Stimulated activated CD8-positive, alpha-beta memory T cell treated with anti-CD3 and anti-CD28 coated beads, Interleukin-4, amount 100 ng/mL, for 4 hours (primary cell): ENCODE results near the gene MMP14.
A peak's percentile ranks its signal among the peaks of the same experiment; 100 is the strongest.
"Not testable (repeated sequence)": the region's sequence is repeated elsewhere in the genome, so short reads cannot be mapped to it uniquely, and the experiment has no call there.

ENCODE experiments used
- DNase-seq, 2 donors: peaks; one replicate each; pipeline ENCODE4 v3.0.0-alpha.2; 2020; ENCODE audit warnings: low read depth in 2 of 2, low spot score in 1 of 2

Gene MMP14

DNA sequence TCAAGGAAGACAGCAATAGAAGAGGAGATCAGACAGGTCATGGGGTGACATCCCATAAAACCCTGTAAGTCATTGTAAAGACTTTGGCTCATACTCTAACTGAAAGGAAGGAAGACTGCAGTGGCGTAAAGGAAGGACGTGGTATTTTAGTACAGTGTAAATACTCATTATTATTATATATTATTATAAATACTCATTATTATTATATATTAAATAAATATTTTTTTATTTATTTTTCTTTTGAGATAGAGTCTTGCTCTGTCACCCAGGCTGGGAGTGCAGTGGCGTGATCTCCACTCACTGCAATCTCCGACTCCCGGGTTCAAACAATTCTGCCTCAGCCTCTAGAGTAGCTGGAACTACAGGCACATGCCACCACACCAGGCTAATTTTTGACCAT, 20.0 kb downstream of the MMP14 start:
- DNase-seq: no peak

DNA sequence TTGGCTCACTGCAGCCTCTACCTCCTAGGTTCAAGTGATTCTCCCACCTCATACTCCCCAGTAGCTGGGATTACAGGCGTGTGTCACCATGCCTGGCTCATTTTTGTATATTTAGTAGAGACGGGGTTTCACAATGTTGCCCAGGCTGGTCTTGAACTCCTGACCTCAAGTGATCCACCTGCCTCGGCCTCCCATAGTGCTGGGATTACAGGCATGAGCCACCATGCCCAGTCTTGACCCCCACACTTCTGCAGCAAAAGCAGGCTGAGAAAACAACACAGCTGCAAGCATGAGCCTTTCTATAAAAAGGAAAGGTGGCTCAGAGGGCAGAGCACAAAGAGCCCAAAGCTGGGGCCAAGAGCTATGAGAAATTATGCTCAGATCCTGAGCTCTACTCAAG, 24.0 kb downstream of the MMP14 start:
- not testable (repeated sequence) for DNase-seq

DNA sequence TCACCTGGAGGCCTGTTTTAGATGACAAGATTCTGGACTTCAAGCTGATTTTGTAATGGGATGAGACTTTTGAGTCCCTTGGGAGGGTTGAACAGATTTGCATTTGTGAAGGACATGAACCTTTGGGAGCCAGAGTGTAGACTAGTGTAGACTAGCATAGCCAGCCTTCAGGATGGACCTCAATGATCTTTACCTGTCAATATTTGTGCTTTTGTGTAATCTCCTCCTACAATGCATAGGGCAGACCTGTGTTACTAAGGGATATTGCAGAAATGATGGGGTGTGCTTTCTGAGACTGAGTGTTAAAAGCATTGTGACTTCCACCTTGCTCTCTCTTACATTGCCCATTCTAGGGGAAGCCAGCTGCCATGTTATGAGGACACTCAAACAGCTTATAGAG, 25.3 kb downstream of the MMP14 start:
- no peak for DNase-seq

DNA sequence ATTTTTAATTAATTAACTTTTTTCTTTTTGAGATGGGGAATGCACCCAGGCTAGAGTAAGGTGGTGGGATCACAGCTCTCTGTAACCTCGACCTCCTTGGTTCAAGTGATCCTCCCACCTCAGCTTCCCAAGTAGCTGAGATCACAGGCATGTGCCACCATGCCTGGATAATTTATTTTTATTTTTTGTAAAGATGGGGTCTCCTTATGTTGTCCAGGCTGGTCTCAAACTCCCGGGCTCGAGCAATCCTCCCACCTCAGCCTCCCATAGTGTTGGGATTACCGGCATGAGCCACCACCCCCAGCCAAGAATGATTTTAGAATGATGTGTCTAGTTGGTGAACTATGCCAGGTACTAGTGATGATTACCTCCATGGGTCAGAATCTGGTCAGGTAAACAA, 28.6 kb downstream of the MMP14 start:
- no peak for DNase-seq

DNA sequence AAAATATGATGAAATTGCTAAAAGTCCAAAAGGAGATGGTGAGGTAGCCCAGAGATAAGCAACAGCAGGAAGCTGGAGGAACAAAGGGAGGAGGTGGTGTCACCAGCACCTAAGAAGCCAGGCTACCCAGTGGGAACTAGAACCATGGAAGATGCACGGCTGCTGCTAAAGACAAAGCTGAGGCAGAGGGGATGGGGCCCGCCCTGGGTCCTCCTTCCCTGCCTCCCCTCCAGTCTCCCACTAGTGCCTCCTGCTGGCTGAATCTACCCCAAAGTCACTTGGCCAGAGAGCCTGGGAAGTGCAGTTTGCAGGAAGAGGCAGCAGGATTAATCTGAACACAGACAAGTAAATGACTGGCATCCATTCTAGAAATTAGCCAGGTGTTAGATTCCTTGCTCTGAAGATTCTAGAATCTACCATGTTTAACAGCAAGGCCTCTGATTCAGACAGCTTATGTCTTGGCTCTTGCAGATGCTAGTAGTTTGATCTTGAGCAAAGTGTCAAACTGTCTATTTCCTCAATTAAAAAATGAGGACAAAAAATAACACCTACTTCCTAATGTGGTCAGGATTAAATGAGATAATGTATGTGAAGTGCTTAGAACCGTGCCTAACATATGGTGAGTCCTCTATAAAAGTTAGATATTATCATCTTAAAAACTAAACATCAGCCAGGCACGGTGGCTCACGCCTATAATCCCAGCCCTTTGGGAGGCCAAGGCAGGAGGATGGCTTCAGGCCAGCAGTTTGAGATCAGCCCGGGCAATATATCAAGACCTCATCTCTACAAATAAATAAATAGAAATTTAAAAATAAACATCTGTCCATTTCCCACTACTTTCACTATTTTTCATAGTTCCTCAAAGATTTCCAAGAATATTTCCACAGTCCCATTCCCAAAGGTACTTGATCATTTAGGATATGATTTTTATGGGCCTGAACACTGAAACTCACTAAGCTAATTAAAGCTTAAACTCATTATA, 29.3 kb downstream of the MMP14 start:
- DNase-seq: no peak

DNA sequence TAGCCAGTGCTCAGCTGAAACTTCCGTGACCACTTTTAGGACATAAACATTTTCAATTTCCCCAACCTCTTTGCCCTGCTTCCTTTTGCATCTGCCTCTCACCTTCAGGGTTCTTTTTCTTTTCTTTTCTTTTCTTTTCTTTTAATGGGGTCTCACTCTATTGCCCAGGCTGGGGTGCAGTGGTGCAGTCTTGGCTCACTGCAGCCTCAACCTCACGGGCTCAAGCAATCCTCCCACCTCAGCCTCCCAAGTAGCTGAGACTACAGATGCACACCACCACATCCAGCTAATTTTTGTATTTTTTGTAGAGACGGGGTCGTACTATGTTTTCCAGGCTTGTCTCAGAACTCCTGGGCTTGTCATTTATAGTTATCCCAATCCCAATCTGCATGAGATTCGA, 30.5 kb downstream of the MMP14 start:
- no peak for DNase-seq

DNA sequence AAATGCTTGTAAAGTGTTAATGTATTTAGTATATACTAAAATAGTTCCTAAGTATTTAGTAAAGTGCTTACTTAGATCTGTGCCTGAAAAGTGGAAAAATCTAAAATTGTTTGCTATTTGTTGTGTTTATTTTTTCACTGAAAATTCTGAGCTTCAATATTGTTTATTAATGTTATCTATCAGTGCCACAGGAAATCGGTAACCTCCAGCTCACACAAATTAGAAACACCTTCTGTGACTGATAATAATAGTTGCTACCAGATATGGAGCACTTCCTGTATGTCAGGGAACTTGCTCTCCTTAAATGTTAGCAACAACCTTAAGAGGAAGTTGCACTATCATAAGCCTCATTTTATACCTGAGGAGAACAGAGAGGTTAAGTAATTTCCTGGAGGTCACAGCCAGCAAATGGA, 34.4 kb downstream of the MMP14 start:
- DNase-seq: no peak

DNA sequence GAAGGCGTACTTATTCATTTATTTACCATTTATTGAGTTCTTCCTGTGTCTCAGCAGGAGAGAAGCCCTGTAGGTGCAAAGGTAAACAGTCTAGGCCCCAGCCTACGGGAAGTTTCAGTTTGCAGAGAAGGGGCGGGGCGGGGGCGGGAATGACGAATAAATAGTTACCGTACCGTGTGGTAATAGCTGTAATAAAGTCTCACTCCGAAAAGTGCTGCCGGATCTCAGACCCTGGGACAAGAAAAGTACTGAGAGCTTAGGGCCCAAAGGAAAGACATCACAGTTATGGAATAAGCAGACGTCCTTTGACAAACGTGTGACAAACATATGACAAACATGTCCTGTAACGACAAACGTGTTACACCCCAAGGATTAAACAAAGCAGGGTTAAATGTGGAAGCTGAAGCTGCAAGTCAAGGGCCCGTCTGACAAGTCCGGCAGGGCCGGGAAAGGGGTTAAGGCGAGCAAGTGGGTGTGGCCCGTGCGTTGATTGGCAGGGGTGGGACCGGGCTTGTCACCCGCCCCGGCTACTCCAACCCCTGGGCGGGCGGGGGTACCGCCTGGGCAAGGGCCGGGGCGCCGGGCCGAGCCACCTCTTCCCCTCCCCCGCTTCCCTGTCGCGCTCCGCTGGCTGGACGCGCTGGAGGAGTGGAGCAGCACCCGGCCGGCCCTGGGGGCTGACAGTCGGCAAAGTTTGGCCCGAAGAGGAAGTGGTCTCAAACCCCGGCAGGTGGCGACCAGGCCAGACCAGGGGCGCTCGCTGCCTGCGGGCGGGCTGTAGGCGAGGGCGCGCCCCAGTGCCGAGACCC, 35.0 kb downstream of the MMP14 start, which contains the start of gene LRP10:
TSS of gene LRP10 (plus strand) at position 517 of the 809 bp plus-strand sequence. CDS start 564 bp downstream, outside the sequence.
- DNase-seq: peak; percentile 48 to 52

DNA sequence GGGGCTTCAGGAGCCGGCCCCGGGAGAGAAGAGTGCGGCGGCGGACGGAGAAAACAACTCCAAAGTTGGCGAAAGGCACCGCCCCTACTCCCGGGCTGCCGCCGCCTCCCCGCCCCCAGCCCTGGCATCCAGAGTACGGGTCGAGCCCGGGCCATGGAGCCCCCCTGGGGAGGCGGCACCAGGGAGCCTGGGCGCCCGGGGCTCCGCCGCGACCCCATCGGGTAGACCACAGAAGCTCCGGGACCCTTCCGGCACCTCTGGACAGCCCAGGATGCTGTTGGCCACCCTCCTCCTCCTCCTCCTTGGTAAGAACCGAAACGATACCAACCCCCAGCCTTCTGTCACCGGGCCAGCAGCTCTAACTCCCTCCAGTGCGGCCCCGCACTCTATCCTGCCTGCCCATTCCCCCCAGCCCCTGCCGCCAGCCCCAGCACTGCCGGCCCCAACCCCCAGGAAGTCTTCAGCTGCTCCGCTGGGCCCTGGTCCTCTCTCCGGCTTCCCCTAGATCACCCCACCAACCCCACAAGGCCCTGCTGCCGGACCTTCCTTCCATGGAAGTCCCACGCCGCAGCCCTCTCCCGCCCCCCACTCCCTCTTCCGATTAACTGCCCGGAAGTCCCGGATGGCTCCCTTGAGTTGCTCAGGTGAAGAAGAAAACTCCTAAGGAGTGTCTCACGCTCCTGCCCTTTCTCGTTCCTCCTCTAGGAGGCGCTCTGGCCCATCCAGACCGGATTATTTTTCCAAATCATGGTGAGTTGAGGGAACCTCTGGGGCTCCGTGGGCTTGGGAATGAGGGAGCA, 35.8 kb downstream of the MMP14 start:
- peak; percentile 43 to 57 for DNase-seq

DNA sequence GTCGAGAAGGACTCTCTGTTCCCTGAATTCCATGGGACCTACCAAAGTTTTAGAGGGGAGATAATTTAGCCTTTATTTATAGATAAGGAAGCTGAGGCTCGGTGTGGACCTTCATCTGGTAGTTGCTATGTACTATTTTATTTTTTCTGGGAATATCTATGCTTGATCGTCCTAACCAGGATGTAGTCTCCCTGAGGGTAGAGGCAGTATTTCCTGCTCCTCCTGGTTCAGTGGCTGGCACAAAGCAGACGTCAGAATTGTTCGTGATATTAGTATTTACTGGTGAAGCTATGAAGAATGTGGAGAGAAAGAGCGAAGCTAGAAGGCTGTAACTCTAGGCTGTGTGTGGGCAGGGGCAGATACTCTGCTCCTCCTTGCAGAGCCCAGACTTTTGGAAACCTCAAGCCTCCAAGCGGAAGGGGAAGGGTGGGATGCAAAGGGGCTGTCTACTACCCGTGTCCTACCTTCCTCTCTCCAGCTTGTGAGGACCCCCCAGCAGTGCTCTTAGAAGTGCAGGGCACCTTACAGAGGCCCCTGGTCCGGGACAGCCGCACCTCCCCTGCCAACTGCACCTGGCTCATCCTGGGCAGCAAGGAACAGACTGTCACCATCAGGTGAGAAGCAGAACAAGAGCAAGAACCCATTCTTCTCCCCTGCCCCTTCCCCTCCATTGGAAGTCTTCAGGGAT, 36.6 kb downstream of the MMP14 start:
- no peak for DNase-seq

DNA sequence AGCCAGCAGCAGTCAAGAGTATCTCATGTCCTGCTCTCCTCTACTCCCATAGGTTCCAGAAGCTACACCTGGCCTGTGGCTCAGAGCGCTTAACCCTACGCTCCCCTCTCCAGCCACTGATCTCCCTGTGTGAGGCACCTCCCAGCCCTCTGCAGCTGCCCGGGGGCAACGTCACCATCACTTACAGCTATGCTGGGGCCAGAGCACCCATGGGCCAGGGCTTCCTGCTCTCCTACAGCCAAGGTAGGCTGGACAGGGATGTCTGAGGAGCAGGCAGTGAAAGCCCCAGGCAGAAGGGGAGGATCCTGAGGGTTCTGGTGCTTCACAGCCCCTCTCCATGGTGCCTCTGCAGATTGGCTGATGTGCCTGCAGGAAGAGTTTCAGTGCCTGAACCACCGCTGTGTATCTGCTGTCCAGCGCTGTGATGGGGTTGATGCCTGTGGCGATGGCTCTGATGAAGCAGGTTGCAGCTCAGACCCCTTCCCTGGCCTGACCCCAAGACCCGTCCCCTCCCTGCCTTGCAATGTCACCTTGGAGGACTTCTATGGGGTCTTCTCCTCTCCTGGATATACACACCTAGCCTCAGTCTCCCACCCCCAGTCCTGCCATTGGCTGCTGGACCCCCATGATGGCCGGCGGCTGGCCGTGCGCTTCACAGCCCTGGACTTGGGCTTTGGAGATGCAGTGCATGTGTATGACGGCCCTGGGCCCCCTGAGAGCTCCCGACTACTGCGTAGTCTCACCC, 38.8 kb downstream of the MMP14 start:
- DNase-seq: no peak

DNA sequence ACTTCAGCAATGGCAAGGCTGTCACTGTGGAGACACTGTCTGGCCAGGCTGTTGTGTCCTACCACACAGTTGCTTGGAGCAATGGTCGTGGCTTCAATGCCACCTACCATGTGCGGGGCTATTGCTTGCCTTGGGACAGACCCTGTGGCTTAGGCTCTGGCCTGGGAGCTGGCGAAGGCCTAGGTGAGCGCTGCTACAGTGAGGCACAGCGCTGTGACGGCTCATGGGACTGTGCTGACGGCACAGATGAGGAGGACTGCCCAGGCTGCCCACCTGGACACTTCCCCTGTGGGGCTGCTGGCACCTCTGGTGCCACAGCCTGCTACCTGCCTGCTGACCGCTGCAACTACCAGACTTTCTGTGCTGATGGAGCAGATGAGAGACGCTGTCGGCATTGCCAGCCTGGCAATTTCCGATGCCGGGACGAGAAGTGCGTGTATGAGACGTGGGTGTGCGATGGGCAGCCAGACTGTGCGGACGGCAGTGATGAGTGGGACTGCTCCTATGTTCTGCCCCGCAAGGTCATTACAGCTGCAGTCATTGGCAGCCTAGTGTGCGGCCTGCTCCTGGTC, 39.4 kb downstream of the MMP14 start:
- DNase-seq: no peak

DNA sequence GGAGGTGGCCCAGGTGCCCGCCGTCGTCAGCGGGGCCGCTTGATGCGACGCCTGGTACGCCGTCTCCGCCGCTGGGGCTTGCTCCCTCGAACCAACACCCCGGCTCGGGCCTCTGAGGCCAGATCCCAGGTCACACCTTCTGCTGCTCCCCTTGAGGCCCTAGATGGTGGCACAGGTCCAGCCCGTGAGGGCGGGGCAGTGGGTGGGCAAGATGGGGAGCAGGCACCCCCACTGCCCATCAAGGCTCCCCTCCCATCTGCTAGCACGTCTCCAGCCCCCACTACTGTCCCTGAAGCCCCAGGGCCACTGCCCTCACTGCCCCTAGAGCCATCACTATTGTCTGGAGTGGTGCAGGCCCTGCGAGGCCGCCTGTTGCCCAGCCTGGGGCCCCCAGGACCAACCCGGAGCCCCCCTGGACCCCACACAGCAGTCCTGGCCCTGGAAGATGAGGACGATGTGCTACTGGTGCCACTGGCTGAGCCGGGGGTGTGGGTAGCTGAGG, 40.7 kb downstream of the MMP14 start:
- no peak for DNase-seq

DNA sequence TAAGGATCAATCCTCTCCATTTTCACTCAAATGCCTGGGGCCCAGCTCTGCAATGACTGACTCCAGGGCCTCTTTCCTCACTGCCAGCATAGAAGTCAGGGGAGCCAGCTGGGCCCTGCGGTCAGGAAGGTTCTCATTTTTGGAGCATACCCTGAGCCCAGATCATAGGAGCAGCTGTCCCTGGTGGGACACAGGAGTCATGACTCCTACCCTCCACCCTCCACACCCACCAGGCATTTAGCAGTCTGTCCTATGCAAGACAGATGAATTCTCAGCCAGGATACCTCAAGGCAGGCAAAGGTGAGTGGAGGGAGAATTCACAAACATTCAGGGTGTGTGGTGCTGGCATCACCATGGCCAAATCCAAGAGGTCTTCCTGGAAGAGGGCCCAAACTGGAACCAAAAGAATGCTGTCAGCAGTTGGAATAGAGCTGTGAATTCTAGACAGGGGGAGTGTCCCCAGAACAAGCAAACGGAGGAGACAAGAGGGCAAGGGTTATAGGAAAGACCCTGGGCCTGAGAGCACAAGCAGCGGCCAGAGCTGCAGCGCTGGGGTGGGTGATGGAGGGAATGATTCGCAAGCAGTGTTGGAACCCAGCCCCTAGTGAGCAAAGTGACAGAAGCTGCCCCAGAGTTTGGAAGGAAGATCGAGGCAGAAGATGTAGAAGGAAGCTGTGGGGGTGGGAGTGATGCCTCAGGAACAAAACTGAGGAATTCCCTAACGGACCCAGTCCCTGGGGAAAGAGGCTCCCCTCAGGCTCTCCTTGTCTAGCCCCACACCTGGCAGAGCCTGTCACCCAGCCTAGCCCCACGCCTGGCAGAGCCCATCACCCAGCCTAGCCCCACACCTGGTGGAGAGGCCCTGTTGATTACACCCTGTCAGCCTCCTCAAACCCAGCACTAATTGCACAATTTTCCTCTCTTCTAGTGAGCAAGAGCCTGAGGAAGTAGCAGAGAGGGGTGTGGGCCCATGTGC, 42.2 kb downstream of the MMP14 start:
- DNase-seq: no peak

DNA sequence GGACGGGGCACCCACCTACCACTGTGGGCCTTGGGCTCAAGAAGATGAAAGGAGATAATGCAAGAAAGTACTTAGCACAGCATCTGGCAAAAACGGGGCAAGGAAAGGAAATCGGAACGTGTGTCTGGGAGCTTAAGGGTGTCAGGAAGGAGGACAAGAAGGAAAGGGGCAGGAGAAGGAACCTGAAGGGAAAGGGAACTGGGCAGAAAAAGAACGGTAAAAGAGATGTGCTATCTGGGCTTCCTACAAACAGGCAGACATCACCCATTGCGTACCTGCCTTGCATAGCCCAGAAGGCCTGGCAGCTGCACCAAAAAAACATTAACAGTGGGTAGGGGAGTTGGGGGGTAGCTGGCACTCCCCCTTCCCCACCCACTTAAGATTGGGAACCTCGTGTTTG, 45.7 kb downstream of the MMP14 start:
- no peak for DNase-seq

DNA sequence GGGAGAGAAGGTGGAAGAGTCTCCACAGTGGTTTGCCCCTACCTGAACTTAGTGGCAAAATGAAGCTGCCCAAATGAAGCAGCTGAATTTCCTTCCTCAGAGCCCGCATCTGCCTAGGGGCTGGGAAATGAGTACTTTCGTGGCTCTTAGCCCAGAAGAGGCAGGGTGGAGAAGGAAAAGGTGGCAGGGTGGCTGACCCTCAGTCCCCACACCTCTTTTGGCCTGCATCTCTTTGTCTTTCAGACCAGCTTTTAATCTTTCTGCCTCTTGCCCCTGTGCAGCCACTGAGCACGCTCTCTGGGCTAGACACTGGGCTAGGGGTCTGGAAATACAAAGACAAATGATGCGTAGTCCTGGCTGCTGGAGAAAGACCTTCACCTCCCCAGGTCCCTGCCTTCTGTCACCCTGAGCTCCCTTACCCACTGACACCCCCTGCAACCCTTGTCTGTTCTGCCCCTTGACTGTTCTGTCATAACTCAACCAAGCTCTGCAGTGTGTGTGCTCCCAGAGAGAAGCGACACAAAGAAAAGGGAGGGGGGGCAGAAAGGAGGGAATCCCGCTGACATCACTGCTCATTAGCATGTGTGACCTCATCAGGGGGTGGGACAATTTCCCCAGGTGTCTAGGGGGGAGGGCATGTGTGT, 46.3 kb downstream of the MMP14 start:
- DNase-seq: peak; percentile 15 to 30

DNA sequence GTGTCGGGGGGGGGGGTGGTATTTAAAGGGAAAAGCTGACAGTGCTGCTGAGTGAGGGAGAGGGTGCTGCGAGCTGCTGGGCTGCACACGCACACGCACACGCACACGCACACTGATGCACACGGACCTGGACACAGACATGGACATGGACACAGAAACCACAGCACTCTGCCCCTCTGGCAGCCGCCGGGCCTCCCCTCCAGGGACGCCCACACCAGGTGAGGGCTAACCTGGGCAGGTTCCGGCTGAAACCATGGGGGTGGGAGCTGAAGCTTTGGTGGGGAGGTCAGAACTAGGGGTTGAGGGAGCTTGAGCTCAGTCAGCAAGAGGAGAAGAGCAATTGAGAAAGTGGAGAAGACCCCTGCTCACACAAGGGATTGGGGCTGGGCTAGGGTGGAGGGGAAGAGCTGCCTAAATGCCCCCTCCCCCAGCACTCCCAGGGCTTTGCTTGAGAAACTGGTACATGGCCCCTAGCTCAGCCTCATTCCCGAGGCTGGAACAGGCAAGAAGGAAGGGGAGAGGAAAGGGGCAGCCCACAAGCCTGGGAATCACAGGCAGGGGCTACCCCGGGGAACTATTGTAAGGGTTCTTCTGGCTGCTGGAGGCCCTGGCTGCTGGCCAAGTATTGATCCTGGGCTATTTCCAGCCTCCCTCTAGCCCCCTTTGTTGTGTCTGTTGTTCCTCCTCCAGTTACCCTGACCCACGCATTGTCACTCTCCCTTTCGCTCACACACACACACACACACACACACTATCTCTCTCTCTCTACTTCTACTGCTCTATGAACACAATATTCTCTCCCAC, 47.0 kb downstream of the MMP14 start, which contains the start of gene REM2:
TSS of gene REM2 (plus strand) at position 50 of the 804 bp plus-strand sequence. CDS start at position 116, 66 bp downstream.
- DNase-seq: no peak
